GM18867 (cell line): ENCODE results near the gene IGF2R.

ENCODE experiments used
- ATAC-seq: cut with Tn5 transposase; IDR thresholded peaks from one replicate; pipeline ENCODE4 v1.9.1; 2021; ENCODE audit warnings: mild to moderate bottlenecking, moderate library complexity; ENCODE audit not compliant: unreplicated experiment

The IGF2R gene

GRCh38 chr6:160070427-160070826 lies 101.5 kb downstream of the IGF2R start:
- ATAC-seq, result no peak

- no peak for ATAC-seq
These were observed 101.9 kb downstream of the IGF2R start for GRCh38 chr6:160070831-160071230.

- no peak for ATAC-seq
These were observed 103.2 kb downstream of the IGF2R start for GRCh38 chr6:160071805-160072690.

- no peak for ATAC-seq
These were observed 104.4 kb downstream of the IGF2R start for GRCh38 chr6:160073272-160073671.

- ATAC-seq, result no peak
These were observed 107.1 kb downstream of the IGF2R start for GRCh38 chr6:160076009-160076408.

- no peak for ATAC-seq
These were observed 108.1 kb downstream of the IGF2R start for GRCh38 chr6:160077024-160077423.

GRCh38 chr6:160077526-160077925 lies 108.6 kb downstream of the IGF2R start:
- ATAC-seq, result no peak

- ATAC-seq, result no peak
These were observed 110.2 kb downstream of the IGF2R start for GRCh38 chr6:160078883-160079685.

GRCh38 chr6:160079686-160080043 lies 110.8 kb downstream of the IGF2R start:
- no peak for ATAC-seq

- ATAC-seq, result no peak
These were observed 111.2 kb downstream of the IGF2R start for GRCh38 chr6:160080097-160080496.

GRCh38 chr6:160081398-160081797 lies 112.5 kb downstream of the IGF2R start:
- no peak for ATAC-seq

GRCh38 chr6:160082627-160083026 lies 113.7 kb downstream of the IGF2R start:
- ATAC-seq, result no peak

GRCh38 chr6:160084198-160084776 lies 115.4 kb downstream of the IGF2R start:
- ATAC-seq, result no peak

GRCh38 chr6:160085226-160085625 lies 116.3 kb downstream of the IGF2R start:
- no peak for ATAC-seq

GRCh38 chr6:160085713-160086505 lies 117.0 kb downstream of the IGF2R start:
- ATAC-seq, result no peak

- ATAC-seq, result no peak
These were observed 117.9 kb downstream of the IGF2R start for GRCh38 chr6:160086754-160087153.

GRCh38 chr6:160088069-160088783 lies 119.3 kb downstream of the IGF2R start:
- ATAC-seq, result no peak

GRCh38 chr6:160088784-160089533 lies 120.1 kb downstream of the IGF2R start:
- ATAC-seq, result no peak

- ATAC-seq, result no peak
These were observed 120.6 kb downstream of the IGF2R start for GRCh38 chr6:160089534-160089897.
